Measurements from ENCODE around the gene PPP1R3D.
"Not testable (repeated sequence)": the region's sequence is repeated elsewhere in the genome, so short reads cannot be mapped to it uniquely, and the experiment has no call there.

PPP1R3D gene

GRCh38 chr20:59903621-59904020 lies 36.5 kb downstream of the PPP1R3D start:
- FAIRE-seq (no peak), DNase-seq (ENCODE audit: insufficient read length) (no peak)
- TF ChIP-seq POLR2AphosphoS5 (IDR thresholded peaks at IDR 0.05; ENCODE audit: low read depth, low read length) (no peak), POLR2A (IDR thresholded peaks at IDR 0.05; ENCODE audit: low read depth, low read length) (no peak), TAF1 (IDR thresholded peaks at IDR 0.05; ENCODE audit: borderline replicate concordance, low read depth, low read length) (no peak)

- FAIRE-seq (no peak), DNase-seq (ENCODE audit: insufficient read length) (no peak)
Measured at GRCh38 chr20:59902470-59902869, 37.6 kb downstream of the PPP1R3D start.

GRCh38 chr20:59895908-59896307 lies 44.2 kb downstream of the PPP1R3D start:
- no peak for FAIRE-seq
- TF ChIP-seq POLR2A (IDR thresholded peaks at IDR 0.05; ENCODE audit: low read depth, low read length), result no peak
- TF ChIP-seq TAF1 (IDR thresholded peaks at IDR 0.05; ENCODE audit: borderline replicate concordance, low read depth, low read length), result no peak
- TF ChIP-seq POLR2AphosphoS5 (IDR thresholded peaks at IDR 0.05; ENCODE audit: low read depth, low read length), result no peak
- no peak for DNase-seq (ENCODE audit: insufficient read length)

More at GRCh38 chr20:59902470-59902869, 37.6 kb downstream of the PPP1R3D start:
- TF ChIP-seq TAF1 (IDR thresholded peaks at IDR 0.05; ENCODE audit: borderline replicate concordance, low read depth, low read length) (no peak), POLR2AphosphoS5 (IDR thresholded peaks at IDR 0.05; ENCODE audit: low read depth, low read length) (no peak), POLR2A (IDR thresholded peaks at IDR 0.05; ENCODE audit: low read depth, low read length) (no peak)

DNA sequence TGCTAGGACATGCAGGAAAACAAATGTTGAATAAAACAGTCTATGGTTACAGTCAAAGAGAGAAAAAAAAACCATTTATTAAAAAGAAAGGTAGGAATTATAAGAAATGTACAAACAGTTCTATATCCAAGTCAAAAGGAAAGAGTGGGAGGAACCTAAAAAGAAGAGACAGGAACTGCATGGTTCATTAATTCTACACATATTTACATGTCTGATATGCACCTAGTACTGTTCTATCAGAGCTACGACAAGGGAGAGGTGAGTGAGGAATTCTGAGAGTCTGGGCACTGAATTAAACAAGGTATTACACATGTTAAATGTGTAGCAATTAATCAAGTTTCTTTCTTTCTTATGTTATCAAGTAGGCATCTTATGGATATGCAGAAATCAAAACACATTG lies 48.5 kb downstream of the PPP1R3D start:
- FAIRE-seq (no peak), DNase-seq (ENCODE audit: insufficient read length) (no peak)
- no peak for TF ChIP-seq POLR2A (IDR thresholded peaks at IDR 0.05; ENCODE audit: low read depth, low read length)
- no peak for TF ChIP-seq TAF1 (IDR thresholded peaks at IDR 0.05; ENCODE audit: borderline replicate concordance, low read depth, low read length)
- no peak for TF ChIP-seq POLR2AphosphoS5 (IDR thresholded peaks at IDR 0.05; ENCODE audit: low read depth, low read length)

DNA sequence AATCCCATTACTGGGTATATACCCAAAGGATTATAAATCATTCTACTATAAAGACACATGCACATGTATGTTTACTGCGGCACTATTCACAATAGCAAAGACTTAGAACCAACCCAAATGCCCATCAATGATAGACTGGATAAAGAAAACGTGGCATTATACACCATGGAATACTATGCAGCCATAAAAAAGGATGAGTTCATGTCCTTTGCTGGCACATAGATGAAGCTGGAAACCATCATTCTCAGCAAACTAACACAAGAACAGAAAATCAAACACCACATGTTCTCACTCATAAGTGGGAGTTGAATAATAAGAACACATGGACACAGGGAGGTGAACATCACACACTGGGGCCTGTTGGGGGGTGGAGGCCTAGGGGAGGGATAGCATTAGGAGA lies 50.1 kb downstream of the PPP1R3D start:
- not testable (repeated sequence) for DNase-seq (ENCODE audit: insufficient read length); FAIRE-seq

DNA sequence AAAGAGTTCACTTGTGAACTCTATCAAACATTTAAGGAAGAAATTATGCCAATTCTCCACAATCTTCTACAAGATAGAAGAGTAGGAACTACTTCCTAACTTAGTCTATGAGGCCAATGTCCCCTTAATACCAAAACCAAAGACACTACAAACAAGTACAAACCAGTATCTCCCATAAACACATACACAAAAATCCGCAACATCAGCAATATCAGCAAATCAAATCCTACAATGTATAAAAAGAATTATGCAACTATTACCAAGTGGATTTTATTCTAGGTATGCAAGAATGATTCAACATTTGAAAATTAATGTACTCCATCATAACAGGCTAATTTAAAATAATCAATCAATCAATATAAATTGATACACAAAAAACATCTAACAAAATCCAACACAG lies 52.1 kb downstream of the PPP1R3D start:
- TF ChIP-seq POLR2AphosphoS5 (IDR thresholded peaks at IDR 0.05; ENCODE audit: low read depth, low read length), result no peak
- TF ChIP-seq POLR2A (IDR thresholded peaks at IDR 0.05; ENCODE audit: low read depth, low read length), result no peak
- TF ChIP-seq TAF1 (IDR thresholded peaks at IDR 0.05; ENCODE audit: borderline replicate concordance, low read depth, low read length), result no peak
- DNase-seq (ENCODE audit: insufficient read length), result no peak
- no peak for FAIRE-seq
